Neural cell (in vitro differentiated cells): Measurements from ENCODE around the gene CLDN14. TPM values are rescaled to one million over a fixed set of nuclear protein-coding genes. Genes with fewer than 3 reads are reported as not detected.

Experiments
- H2AFZ ChIP-seq: fragments of 200-600, 300-800 bp; sonication (generic), shearing (Covaris generic); 2 replicates; pipeline ENCODE4 v1.6.0; 2014; ENCODE audit warnings: low read depth, mild to moderate bottlenecking, antibody characterized with exemption, low read length, moderate library complexity
- H3F3A ChIP-seq: fragments of 200-600 bp; shearing (Covaris generic); 2 replicates; pipeline ENCODE4 v1.6.1; 2016; ENCODE audit warnings: mild to moderate bottlenecking, moderate library complexity, mixed read lengths, antibody characterized with exemption, low read length; ENCODE audit not compliant: insufficient read depth, poor library complexity, severe bottlenecking
- H3K27ac ChIP-seq: fragments of 200-600, 300-800 bp; sonication (generic), shearing (Covaris generic); 2 replicates; pipeline ENCODE4 v1.5.1; 2014; ENCODE audit warnings: mild to moderate bottlenecking, low read length, moderate library complexity
- H3K27me3 ChIP-seq: fragments of 300-800, 200-600 bp; sonication (generic), shearing (Covaris generic); 2 replicates; pipeline ENCODE4 v1.6.0; 2014; ENCODE audit warnings: mild to moderate bottlenecking, low read depth, low read length, moderate library complexity; ENCODE audit not compliant: insufficient read depth
- H3K36me3 ChIP-seq: fragments of 300-800, 200-600 bp; sonication (generic), shearing (Covaris generic); 2 replicates; pipeline ENCODE4 v1.5.1; 2014; ENCODE audit warnings: mild to moderate bottlenecking, antibody characterized with exemption, low read length, moderate library complexity; ENCODE audit not compliant: insufficient read depth
- H3K4me2 ChIP-seq: fragments of 300-800, 200-600 bp; sonication (generic), shearing (Covaris generic); 2 replicates; pipeline ENCODE4 v1.6.0; 2014; ENCODE audit warnings: mild to moderate bottlenecking, low read length
- H3K4me3 ChIP-seq: fragments of 300-800, 200-600 bp; sonication (generic), shearing (Covaris generic); 2 replicates; pipeline ENCODE4 v1.5.1; 2014; ENCODE audit warnings: mild to moderate bottlenecking, low read length, moderate library complexity
- H3K79me2 ChIP-seq: fragments of 200-600 bp; shearing (Covaris generic); replicated peaks from 2 replicates; pipeline ENCODE4 v1.6.0; 2014; ENCODE audit warnings: mild to moderate bottlenecking, low read length, moderate library complexity; ENCODE audit not compliant: insufficient read depth
- H3K9ac ChIP-seq: fragments of 300-800, 200-600 bp; sonication (generic), shearing (Covaris generic); 2 replicates; pipeline ENCODE4 v1.6.1; 2016; ENCODE audit warnings: mild to moderate bottlenecking, low read length, mixed read lengths
- H3K9me2 ChIP-seq: fragments of 200-600 bp; shearing (Covaris generic); 2 replicates; pipeline ENCODE4 v1.6.1; 2016; ENCODE audit warnings: mild to moderate bottlenecking, low read length, mixed read lengths; ENCODE audit not compliant: insufficient read depth
- H3K9me3 ChIP-seq: fragments of 200-600, 300-800 bp; sonication (generic), shearing (Covaris generic); 2 replicates; pipeline ENCODE4 v1.6.1; 2016; ENCODE audit warnings: mild to moderate bottlenecking, mixed run types, low read length, moderate library complexity, mixed read lengths
- H4K20me1 ChIP-seq: fragments of 200-600 bp; shearing (Covaris generic); 2 replicates; pipeline ENCODE4 v1.6.1; 2016; ENCODE audit warnings: mild to moderate bottlenecking, mixed run types; ENCODE audit not compliant: insufficient read depth
- EP300 ChIP-seq: fragments of 450-650 bp; conservative IDR thresholded peaks from 2 replicates; pipeline ENCODE4 v1.6.1; 2014; ENCODE audit warnings: antibody characterized with exemption, mild to moderate bottlenecking, moderate library complexity; ENCODE audit not compliant: poor library complexity, severe bottlenecking
- EZH2 ChIP-seq: fragments of 200-600, 300-800 bp; shearing (Covaris generic), sonication (generic); IDR thresholded peaks from 2 replicates; pipeline ENCODE4 v1.6.1; 2014; ENCODE audit warnings: antibody characterized with exemption, low read length, borderline replicate concordance, mild to moderate bottlenecking; ENCODE audit not compliant: insufficient read depth, poor library complexity, severe bottlenecking
- MXI1 ChIP-seq: fragments of 450-650 bp; conservative IDR thresholded peaks from 2 replicates; pipeline ENCODE4 v1.6.1; 2014; ENCODE audit warnings: antibody characterized with exemption, mild to moderate bottlenecking; ENCODE audit not compliant: poor library complexity, severe bottlenecking
- POLR2AphosphoS5 ChIP-seq: IDR thresholded peaks from 2 replicates; pipeline ENCODE4 v1.6.1; 2012
- RAD21 ChIP-seq: fragments of 450-650 bp; conservative IDR thresholded peaks from 2 replicates; pipeline ENCODE4 v1.6.1; 2014; ENCODE audit warnings: antibody characterized with exemption, mild to moderate bottlenecking, moderate library complexity
- REST ChIP-seq: IDR thresholded peaks from 2 replicates; pipeline ENCODE4 v1.6.1; 2012; ENCODE audit warnings: borderline replicate concordance
- SMC3 ChIP-seq: fragments of 450-650 bp; conservative IDR thresholded peaks from 2 replicates; pipeline ENCODE4 v1.6.1; 2014; ENCODE audit warnings: antibody characterized with exemption, mild to moderate bottlenecking, moderate library complexity; ENCODE audit not compliant: poor library complexity
- TAF1 ChIP-seq: IDR thresholded peaks from 2 replicates; pipeline ENCODE4 v1.6.1; 2012; ENCODE audit warnings: low read depth
- polyA plus RNA-seq: library from polyadenylated mRNA; depleted of rRNA; stranded (reverse); fragments of >200 nt; gene quantifications from 2 replicates; pipeline ENCODE4 v1.2.3, GENCODE V29; 2014
- TF ChIP-seq, protein P1 (sequence below): fragments of 450-650 bp; IDR thresholded peaks from 2 replicates; pipeline ENCODE4 v1.5.1; 2014; ENCODE audit warnings: antibody characterized with exemption, mild to moderate bottlenecking, moderate library complexity; ENCODE audit not compliant: poor library complexity, severe bottlenecking

Gene CLDN14
- polyA plus RNA-seq, 1 donor from 2014 or later: not detected

- Histone ChIP-seq H3K4me2 (no peak overlapping the region), H3F3A (no peaks in the 10 kb centered on the region), H3K9ac (no peak overlapping the region), H2AFZ (no peak overlapping the region), H3K36me3 (no peaks in the 10 kb centered on the region), H3K27me3 (no peaks in the 10 kb centered on the region), H3K9me2 (no peaks in the 10 kb centered on the region), H3K27ac (no peak overlapping the region), H3K9me3 (no peaks in the 10 kb centered on the region), H4K20me1 (no peaks in the 10 kb centered on the region), H3K79me2 (no peaks in the 10 kb centered on the region), H3K4me3 (no peak overlapping the region)
- TF ChIP-seq TAF1: no peak
- no peak for TF ChIP-seq REST
- TF ChIP-seq RAD21: no peak
Measured at GRCh38 chr21:36472377-36472776, 7.5 kb downstream of the CLDN14 start.

DNA sequence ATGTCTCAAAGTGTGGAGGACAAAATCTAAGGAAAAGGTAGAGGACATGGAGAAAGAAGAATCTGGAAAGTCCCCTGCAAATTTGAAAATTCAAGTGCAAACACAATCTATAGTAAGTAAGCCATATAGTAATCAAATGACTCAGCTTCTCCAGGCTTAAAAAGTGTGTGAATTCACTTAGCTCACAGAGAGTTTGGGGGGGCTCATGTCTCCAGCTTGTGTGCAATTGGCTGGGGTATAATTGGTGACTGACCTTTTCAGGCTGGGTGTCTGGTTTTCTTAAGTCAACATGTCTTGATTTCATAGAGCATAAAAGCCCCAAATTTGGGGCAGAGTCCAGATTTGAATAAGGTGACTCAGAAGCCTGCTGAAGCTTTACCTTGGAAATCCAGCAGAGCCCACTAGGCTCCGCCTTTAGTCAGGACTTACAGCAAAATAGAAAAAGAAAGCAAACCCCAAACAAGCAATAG, 8.6 kb downstream of the CLDN14 start:
- no peak overlapping the region for H3K4me3 ChIP-seq
- H3K4me2 ChIP-seq: no peak overlapping the region
- no peaks in the 10 kb centered on the region for H3F3A ChIP-seq
- H3K79me2 ChIP-seq: no peaks in the 10 kb centered on the region
- H3K27me3 ChIP-seq: no peaks in the 10 kb centered on the region
- H3K36me3 ChIP-seq: no peaks in the 10 kb centered on the region
- no peak for TF ChIP-seq REST
- TF ChIP-seq RAD21: no peak
- no peak for TF ChIP-seq EP300
- TF ChIP-seq TAF1: no peak
- no peak for TF ChIP-seq EZH2
- TF ChIP-seq SMC3: no peak
- TF ChIP-seq POLR2AphosphoS5: no peak
- TF ChIP-seq, protein P1, sequence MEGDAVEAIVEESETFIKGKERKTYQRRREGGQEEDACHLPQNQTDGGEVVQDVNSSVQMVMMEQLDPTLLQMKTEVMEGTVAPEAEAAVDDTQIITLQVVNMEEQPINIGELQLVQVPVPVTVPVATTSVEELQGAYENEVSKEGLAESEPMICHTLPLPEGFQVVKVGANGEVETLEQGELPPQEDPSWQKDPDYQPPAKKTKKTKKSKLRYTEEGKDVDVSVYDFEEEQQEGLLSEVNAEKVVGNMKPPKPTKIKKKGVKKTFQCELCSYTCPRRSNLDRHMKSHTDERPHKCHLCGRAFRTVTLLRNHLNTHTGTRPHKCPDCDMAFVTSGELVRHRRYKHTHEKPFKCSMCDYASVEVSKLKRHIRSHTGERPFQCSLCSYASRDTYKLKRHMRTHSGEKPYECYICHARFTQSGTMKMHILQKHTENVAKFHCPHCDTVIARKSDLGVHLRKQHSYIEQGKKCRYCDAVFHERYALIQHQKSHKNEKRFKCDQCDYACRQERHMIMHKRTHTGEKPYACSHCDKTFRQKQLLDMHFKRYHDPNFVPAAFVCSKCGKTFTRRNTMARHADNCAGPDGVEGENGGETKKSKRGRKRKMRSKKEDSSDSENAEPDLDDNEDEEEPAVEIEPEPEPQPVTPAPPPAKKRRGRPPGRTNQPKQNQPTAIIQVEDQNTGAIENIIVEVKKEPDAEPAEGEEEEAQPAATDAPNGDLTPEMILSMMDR: no peak
- no peak for TF ChIP-seq MXI1
- no peaks in the 10 kb centered on the region for H3K9me3 ChIP-seq
- H3K9ac ChIP-seq: no peak overlapping the region
- H4K20me1 ChIP-seq: no peaks in the 10 kb centered on the region
- H3K27ac ChIP-seq: no peak overlapping the region
- no peak overlapping the region for H2AFZ ChIP-seq
- H3K9me2 ChIP-seq: no peaks in the 10 kb centered on the region
